ENCODE results near the gene JSRP1.

Gene JSRP1

GRCh38 chr19:2216361-2217225, 39.6 kb downstream of the JSRP1 start:
- no peak for DNase-seq (ENCODE audit: low read depth, low spot score)

GRCh38 chr19:2215281-2215751, 40.9 kb downstream of the JSRP1 start:
- no peak for DNase-seq (ENCODE audit: low read depth, low spot score)

GRCh38 chr19:2214251-2214650, 42.0 kb downstream of the JSRP1 start:
- DNase-seq (ENCODE audit: low read depth, low spot score) = no peak

- DNase-seq (ENCODE audit: low read depth, low spot score) = no peak
Observed at GRCh38 chr19:2213799-2214198, 42.4 kb downstream of the JSRP1 start.

- DNase-seq (ENCODE audit: low read depth, low spot score) = no peak
Observed at GRCh38 chr19:2212861-2213711, 43.1 kb downstream of the JSRP1 start.

- no peak for DNase-seq (ENCODE audit: low read depth, low spot score)
Observed at GRCh38 chr19:2210987-2211740, 45.1 kb downstream of the JSRP1 start.

GRCh38 chr19:2210206-2210605, 46.0 kb downstream of the JSRP1 start:
- DNase-seq (ENCODE audit: low read depth, low spot score) = no peak

- no peak for DNase-seq (ENCODE audit: low read depth, low spot score)
Observed at GRCh38 chr19:2209408-2209807, 46.8 kb downstream of the JSRP1 start.

- DNase-seq (ENCODE audit: low read depth, low spot score) = no peak
Observed at GRCh38 chr19:2208975-2209374, 47.2 kb downstream of the JSRP1 start.

- DNase-seq (ENCODE audit: low read depth, low spot score) = no peak
Observed at GRCh38 chr19:2207991-2208860, 48.0 kb downstream of the JSRP1 start.

- no peak for DNase-seq (ENCODE audit: low read depth, low spot score)
Observed at GRCh38 chr19:2207008-2207407, 49.2 kb downstream of the JSRP1 start.

GRCh38 chr19:2202366-2202765, 53.9 kb downstream of the JSRP1 start:
- DNase-seq (ENCODE audit: low read depth, low spot score) = no peak

Measured in activated CD4-positive, CD25-positive, alpha-beta regulatory T cell treated with anti-CD3 and anti-CD28 coated beads, Interleukin-2, amount 50 U/mL, for 16 hours (primary cell).